Left lung (tissue), 14 donors: ENCODE data around the gene DLL1. TPM values are rescaled to one million over a fixed set of nuclear protein-coding genes. Genes with fewer than 3 reads are reported as not detected.
"Not testable (repeated sequence)": the region's sequence is repeated elsewhere in the genome, so short reads cannot be mapped to it uniquely, and the experiment has no call there.

Experiments
- ATAC-seq: fragments of 200-7000 bp; cut with Tn5 transposase; one replicate; pipeline ENCODE4 v1.9.1; 2020; ENCODE audit warnings: moderate library complexity
- DNase-seq, 4 donors: peaks; one replicate each; pipeline ENCODE4 v3.0.0-alpha.2; 2013 to 2020
- H3K27ac ChIP-seq, 2 donors: fragments of 200-600 bp; sonication (generic) in 1 of 2; one replicate each; pipeline versions ENCODE4 v1.5.0 to v1.8.0; 2020 to 2021
- H3K27me3 ChIP-seq, 2 donors: fragments of 200-600 bp; sonication (generic) in 1 of 2; one replicate each; pipeline versions ENCODE4 v1.5.0 to v1.8.0; 2020 to 2021
- H3K36me3 ChIP-seq, 2 donors: fragments of 200-600 bp; sonication (generic) in 1 of 2; one replicate each; pipeline versions ENCODE4 v1.5.0 to v1.8.0; 2020 to 2021
- H3K4me1 ChIP-seq, 2 donors: fragments of 200-600 bp; one replicate each; pipeline ENCODE4 v1.8.0; 2021
- H3K4me3 ChIP-seq, 2 donors: fragments of 200-600 bp; sonication (generic) in 1 of 2; one replicate each; pipeline versions ENCODE4 v1.5.0 to v1.8.0; 2020 to 2021; ENCODE audit warnings: mild to moderate bottlenecking in 1 of 2
- H3K9me3 ChIP-seq, 2 donors: fragments of 200-600 bp; sonication (generic) in 1 of 2; one replicate each; pipeline versions ENCODE4 v1.5.0 to v1.8.0; 2020 to 2021
- intact Hi-C, 2 donors: fragments of 100-400 bp; cut with DNase I; formaldehyde crosslinking; loops; one replicate each; pipeline versions ENCODE4 v1.11.2 to v1.14.2; 2022
- long read RNA-seq, 12 donors: library from polyadenylated mRNA in 2 of 12; unstranded in 2 of 12; transcript quantifications; one replicate each; pipeline ENCODE4 v2.0.0 and lab custom pipeline, GENCODE V29; 2019 to 2026
- polyA plus RNA-seq, 6 donors: library from polyadenylated mRNA; unstranded; fragments of 120-200 nt; gene quantifications; one replicate each; pipeline ENCODE4 v1.2.1, GENCODE V29; 2013; ENCODE audit not compliant: insufficient read length in 6 of 6
- total RNA-seq, 2 donors: library from RNA; stranded (reverse); fragmentation: NEBNext Ultra II Directional; extraction: Animal tissue kit (Norgen Biotek cat#: 25700); gene quantifications; one replicate each; pipeline ENCODE4 v1.2.1, GENCODE V29; 2021
- TF ChIP-seq, protein P1 (sequence below), 2 donors: fragments of 200-600 bp; sonication (generic) in 1 of 2; IDR thresholded peaks; one replicate each; pipeline versions ENCODE4 v1.5.0 to v1.8.0; 2021; ENCODE audit warnings: antibody characterized with exemption in 2 of 2
- donor health status: DM: no; HTN: yes; CAD: no.
- donor health status: DM: no; HTN: no; CAD: no.

The DLL1 gene, protein sequence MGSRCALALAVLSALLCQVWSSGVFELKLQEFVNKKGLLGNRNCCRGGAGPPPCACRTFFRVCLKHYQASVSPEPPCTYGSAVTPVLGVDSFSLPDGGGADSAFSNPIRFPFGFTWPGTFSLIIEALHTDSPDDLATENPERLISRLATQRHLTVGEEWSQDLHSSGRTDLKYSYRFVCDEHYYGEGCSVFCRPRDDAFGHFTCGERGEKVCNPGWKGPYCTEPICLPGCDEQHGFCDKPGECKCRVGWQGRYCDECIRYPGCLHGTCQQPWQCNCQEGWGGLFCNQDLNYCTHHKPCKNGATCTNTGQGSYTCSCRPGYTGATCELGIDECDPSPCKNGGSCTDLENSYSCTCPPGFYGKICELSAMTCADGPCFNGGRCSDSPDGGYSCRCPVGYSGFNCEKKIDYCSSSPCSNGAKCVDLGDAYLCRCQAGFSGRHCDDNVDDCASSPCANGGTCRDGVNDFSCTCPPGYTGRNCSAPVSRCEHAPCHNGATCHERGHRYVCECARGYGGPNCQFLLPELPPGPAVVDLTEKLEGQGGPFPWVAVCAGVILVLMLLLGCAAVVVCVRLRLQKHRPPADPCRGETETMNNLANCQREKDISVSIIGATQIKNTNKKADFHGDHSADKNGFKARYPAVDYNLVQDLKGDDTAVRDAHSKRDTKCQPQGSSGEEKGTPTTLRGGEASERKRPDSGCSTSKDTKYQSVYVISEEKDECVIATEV
- total RNA-seq (10 to 100 TPM in 1 of 2 donors, 1 to 10 TPM in 1; 6.3 to 12.8 TPM), polyA plus RNA-seq (10 to 100 TPM in 3 of 6 donors, 1 to 10 TPM in 3; 7.6 to 12.5 (median 10.2) TPM)
- long read RNA-seq, donor 1, partial matches to known transcripts: 91 of 97 reads
- long read RNA-seq, donor 1, other reads (novel, unspliced or antisense): 6 of 97 reads
- long read RNA-seq, donor 2, partial matches to known transcripts: 22 of 24 reads
- long read RNA-seq, donor 2, other reads (novel, unspliced or antisense): 0 of 24 reads
- long read RNA-seq, donor 3, partial matches to known transcripts: 0 of 2 reads
- long read RNA-seq, donor 3, other reads (novel, unspliced or antisense): 0 of 2 reads
- long read RNA-seq, donor 4, partial matches to known transcripts: 1 of 1 reads
- long read RNA-seq, donor 4, other reads (novel, unspliced or antisense): 0 of 1 reads
- long read RNA-seq, donor 5, partial matches to known transcripts: 15 of 15 reads
- long read RNA-seq, donor 5, other reads (novel, unspliced or antisense): 0 of 15 reads
- long read RNA-seq, donor 6: 0 reads
- long read RNA-seq, donor 7: 0 reads
- long read RNA-seq, donor 8, partial matches to known transcripts: 0 of 1 reads
- long read RNA-seq, donor 8, other reads (novel, unspliced or antisense): 0 of 1 reads
- long read RNA-seq, donor 9: 0 reads
- long read RNA-seq, donor 10: 0 reads
- long read RNA-seq, donor 11, partial matches to known transcripts: 54 of 65 reads
- long read RNA-seq, donor 11, other reads (novel, unspliced or antisense): 10 of 65 reads
- long read RNA-seq, donor 12, partial matches to known transcripts: 0 of 4 reads
- long read RNA-seq, donor 12, other reads (novel, unspliced or antisense): 0 of 4 reads

DNA sequence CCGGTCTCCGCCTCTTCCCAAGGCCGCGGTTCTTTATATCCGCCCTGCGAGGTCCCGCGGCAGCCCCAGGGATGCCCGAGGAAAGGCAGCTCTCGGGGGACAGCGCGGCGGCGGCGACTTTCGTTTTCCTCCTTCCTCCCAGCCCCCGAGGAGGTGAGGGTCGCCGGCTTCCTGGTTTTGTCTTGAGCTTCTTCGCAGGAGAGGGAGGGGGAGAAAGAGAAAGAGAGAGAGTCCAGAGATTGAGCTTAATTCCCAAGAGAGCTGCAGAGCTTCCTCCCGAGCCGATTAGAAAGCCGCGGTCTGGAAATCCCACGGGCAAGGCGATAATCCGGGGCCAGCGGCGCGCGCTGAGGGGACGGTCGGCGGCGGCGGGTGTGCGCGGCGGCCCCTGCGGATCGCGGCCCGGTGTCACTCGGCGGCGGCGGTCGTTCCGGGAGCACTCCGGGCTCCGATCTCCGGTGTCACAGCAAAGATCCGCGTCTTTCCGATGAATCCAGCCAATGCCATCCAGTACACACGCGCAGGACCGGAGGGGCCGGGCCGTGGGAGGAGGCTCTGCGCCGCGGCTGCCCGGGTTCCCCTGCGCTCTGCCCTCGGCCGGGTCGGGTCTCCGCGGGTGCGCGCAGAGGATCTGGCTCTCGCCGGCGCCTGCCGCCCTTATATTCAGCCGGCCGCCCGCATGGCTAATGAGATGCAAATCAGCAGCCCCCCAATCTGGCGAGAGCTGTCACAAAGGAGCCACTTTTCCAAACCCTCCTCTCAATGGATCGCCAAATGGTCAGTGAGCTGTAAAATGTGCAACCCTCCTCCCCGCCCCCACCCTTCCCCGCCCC is at the start of gene DLL1:
Gene DLL1 (minus strand): TSS at position 783 of the 833 bp plus-strand sequence. CDS start 939 bp downstream, outside the sequence.
- ATAC-seq (peak; percentile 30), DNase-seq (peak in 2 of 4 donors; percentile 40 to 86)
- peak within 1 kb of the TSS; percentile 59 to 73 for H3K4me3 ChIP-seq
- H3K4me1 ChIP-seq: peaks cover 18 to 78% of the 10 kb centered on the region in 2 donors
- peak within 1 kb of the TSS; percentile 53 to 73 for H3K27ac ChIP-seq
- H3K9me3 ChIP-seq: no peaks in the 10 kb centered on the region
- TF ChIP-seq, protein P1, sequence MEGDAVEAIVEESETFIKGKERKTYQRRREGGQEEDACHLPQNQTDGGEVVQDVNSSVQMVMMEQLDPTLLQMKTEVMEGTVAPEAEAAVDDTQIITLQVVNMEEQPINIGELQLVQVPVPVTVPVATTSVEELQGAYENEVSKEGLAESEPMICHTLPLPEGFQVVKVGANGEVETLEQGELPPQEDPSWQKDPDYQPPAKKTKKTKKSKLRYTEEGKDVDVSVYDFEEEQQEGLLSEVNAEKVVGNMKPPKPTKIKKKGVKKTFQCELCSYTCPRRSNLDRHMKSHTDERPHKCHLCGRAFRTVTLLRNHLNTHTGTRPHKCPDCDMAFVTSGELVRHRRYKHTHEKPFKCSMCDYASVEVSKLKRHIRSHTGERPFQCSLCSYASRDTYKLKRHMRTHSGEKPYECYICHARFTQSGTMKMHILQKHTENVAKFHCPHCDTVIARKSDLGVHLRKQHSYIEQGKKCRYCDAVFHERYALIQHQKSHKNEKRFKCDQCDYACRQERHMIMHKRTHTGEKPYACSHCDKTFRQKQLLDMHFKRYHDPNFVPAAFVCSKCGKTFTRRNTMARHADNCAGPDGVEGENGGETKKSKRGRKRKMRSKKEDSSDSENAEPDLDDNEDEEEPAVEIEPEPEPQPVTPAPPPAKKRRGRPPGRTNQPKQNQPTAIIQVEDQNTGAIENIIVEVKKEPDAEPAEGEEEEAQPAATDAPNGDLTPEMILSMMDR (IDR thresholded peaks at IDR 0.05): no peak
- intact Hi-C loops: loop anchor here in 1 of 2 donors (10.0 kb wide), 1 partner anchor 456 kb away; no protein-coding TSS in a partner anchor
- peaks cover 0 to 11% of the 10 kb centered on the region in 2 donors for H3K36me3 ChIP-seq
- H3K27me3 ChIP-seq: peaks cover 59 to 100% of the 10 kb centered on the region in 2 donors

DNA sequence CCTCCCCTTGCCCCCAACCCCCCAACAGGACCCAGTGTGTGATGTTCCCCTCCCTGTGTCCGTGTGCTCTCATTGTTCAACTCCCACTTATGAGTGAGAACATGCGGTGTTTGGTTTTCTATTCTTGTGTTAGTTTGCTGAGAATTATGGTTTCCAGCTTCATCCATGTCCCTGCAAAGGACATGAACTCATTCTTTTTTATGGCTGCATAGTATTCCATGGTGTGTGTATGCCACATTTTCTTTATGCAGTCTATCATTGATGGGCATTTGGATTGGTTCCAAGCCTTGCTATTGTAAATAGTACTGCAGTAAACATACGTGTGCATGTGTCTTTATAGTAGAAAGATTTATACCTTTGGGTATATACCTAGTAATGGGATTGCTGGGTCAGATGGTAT is 44.3 kb upstream of the DLL1 start:
- H3K36me3 ChIP-seq: peaks cover 0 to 59% of the 10 kb centered on the region in 2 donors
- H3K27ac ChIP-seq, H3K27me3 ChIP-seq, DNase-seq, ATAC-seq, H3K4me1 ChIP-seq, H3K9me3 ChIP-seq, H3K4me3 ChIP-seq, intact Hi-C loops: not testable (repeated sequence)

DNA sequence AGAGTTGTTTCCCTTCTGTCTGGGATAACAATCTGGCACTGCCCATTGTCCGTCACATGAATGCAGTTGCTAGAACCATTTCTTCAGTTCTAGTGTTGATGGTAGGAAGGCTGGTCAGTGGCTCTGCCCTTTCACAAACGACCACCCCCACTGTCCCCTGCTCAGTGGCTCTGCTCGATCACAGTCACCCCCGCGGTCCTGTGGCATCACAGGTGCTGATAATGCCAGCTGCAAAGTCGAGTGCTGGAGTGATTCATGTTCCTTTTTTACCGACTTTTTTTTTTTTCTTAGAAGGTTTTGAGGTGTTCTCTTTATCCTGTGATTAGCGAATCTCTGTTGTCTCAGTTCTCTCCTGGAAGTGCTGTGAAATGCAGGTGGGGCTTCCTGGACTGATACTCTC is 38.4 kb upstream of the DLL1 start:
- H3K4me1 ChIP-seq: no peaks in the 10 kb centered on the region
- TF ChIP-seq, protein P1 (IDR thresholded peaks at IDR 0.05): no peak
- no peak for ATAC-seq
- H3K36me3 ChIP-seq: peaks cover 0 to 97% of the 10 kb centered on the region in 2 donors
- DNase-seq: no peak
- H3K4me3 ChIP-seq: no peak overlapping the region
- no peak overlapping the region for H3K27ac ChIP-seq
- no peaks in the 10 kb centered on the region for H3K9me3 ChIP-seq
- H3K27me3 ChIP-seq: no peaks in the 10 kb centered on the region
- intact Hi-C loops: no loop called here

DNA sequence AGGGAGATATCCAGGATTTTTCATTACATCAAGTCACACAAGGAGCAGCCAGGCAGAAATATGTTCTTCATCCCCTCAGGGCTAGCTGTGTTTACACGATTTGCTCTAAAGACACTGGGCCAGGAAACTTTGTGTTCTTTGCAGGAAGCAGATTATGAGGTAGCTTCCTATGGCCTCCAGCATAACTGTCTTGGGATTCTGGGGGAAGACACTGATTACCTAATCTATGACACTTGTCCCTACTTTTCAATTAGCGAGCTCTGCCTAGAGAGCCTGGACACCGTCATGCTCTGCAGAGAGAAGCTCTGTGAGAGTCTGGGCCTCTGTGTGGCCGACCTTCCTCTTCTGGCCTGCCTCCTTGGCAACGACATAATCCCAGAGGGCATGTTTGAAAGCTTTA is 26.8 kb upstream of the DLL1 start:
- Histone ChIP-seq H3K27ac (peak overlapping the region in 1 of 2 donors; percentile 25), H3K4me3 (no peak overlapping the region), H3K36me3 (peaks cover 0 to 30% of the 10 kb centered on the region in 2 donors), H3K4me1 (peaks cover 0 to 4% of the 10 kb centered on the region in 2 donors), H3K27me3 (no peaks in the 10 kb centered on the region), H3K9me3 (no peaks in the 10 kb centered on the region)
- intact Hi-C loops: loop anchor here in 1 of 2 donors (10.0 kb wide), 1 partner anchor 197 kb away; no protein-coding TSS in a partner anchor
- DNase-seq: no peak
- no peak for ATAC-seq
- TF ChIP-seq, protein P1 (IDR thresholded peaks at IDR 0.05): no peak
